ENCODE results near the gene FPR3.

DNA sequence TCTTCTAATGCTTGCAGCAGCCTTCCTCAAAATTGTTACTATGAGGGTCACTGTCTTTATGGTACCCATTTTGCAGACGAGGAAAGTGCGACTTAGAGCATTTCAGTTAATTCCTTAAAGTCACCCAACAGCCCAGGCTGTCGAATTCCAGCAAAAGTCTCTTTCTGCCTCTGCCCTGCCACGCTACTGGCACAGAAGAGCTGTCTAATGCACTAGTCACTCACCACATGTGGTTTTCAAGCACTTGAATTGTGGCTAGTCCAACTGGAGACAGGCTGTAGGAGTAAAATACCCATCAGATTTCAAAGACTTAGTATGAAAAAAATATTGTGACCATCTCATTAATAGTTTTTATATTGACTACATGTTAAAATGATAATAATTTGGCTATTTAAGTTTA, 45.0 kb upstream of the FPR3 start:
- TF ChIP-seq, protein P1, sequence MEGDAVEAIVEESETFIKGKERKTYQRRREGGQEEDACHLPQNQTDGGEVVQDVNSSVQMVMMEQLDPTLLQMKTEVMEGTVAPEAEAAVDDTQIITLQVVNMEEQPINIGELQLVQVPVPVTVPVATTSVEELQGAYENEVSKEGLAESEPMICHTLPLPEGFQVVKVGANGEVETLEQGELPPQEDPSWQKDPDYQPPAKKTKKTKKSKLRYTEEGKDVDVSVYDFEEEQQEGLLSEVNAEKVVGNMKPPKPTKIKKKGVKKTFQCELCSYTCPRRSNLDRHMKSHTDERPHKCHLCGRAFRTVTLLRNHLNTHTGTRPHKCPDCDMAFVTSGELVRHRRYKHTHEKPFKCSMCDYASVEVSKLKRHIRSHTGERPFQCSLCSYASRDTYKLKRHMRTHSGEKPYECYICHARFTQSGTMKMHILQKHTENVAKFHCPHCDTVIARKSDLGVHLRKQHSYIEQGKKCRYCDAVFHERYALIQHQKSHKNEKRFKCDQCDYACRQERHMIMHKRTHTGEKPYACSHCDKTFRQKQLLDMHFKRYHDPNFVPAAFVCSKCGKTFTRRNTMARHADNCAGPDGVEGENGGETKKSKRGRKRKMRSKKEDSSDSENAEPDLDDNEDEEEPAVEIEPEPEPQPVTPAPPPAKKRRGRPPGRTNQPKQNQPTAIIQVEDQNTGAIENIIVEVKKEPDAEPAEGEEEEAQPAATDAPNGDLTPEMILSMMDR (conservative IDR thresholded peaks at IDR 0.05; ENCODE audit: low read depth in 2 of 2), result no peak
- TF ChIP-seq CREB1 (CRISPR knock-in tag; IDR thresholded peaks at IDR 0.05; ENCODE audit: low read depth) (no peak), POLR2AphosphoS5 (IDR thresholded peaks at IDR 0.05; ENCODE audit: low read depth) (no peak), EZH2 (IDR thresholded peaks at IDR 0.05; ENCODE audit: low read depth, unreplicated experiment) (no peak), EZH2phosphoT487 (IDR thresholded peaks at IDR 0.05; ENCODE audit: unreplicated experiment) (no peak)
- TF ChIP-seq, protein P2, sequence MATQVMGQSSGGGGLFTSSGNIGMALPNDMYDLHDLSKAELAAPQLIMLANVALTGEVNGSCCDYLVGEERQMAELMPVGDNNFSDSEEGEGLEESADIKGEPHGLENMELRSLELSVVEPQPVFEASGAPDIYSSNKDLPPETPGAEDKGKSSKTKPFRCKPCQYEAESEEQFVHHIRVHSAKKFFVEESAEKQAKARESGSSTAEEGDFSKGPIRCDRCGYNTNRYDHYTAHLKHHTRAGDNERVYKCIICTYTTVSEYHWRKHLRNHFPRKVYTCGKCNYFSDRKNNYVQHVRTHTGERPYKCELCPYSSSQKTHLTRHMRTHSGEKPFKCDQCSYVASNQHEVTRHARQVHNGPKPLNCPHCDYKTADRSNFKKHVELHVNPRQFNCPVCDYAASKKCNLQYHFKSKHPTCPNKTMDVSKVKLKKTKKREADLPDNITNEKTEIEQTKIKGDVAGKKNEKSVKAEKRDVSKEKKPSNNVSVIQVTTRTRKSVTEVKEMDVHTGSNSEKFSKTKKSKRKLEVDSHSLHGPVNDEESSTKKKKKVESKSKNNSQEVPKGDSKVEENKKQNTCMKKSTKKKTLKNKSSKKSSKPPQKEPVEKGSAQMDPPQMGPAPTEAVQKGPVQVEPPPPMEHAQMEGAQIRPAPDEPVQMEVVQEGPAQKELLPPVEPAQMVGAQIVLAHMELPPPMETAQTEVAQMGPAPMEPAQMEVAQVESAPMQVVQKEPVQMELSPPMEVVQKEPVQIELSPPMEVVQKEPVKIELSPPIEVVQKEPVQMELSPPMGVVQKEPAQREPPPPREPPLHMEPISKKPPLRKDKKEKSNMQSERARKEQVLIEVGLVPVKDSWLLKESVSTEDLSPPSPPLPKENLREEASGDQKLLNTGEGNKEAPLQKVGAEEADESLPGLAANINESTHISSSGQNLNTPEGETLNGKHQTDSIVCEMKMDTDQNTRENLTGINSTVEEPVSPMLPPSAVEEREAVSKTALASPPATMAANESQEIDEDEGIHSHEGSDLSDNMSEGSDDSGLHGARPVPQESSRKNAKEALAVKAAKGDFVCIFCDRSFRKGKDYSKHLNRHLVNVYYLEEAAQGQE (IDR thresholded peaks at IDR 0.05; ENCODE audit: unreplicated experiment), result no peak

Data from GM23338 (cell line).